CD4-positive, alpha-beta T cell treated with Interleukin-21 for 1 hour (primary cell): ENCODE data around the gene PSMD12.

Experiments
- DNase-seq: peaks from one replicate; pipeline ENCODE4 v3.0.0-alpha.2; 2020

Gene PSMD12

DNA sequence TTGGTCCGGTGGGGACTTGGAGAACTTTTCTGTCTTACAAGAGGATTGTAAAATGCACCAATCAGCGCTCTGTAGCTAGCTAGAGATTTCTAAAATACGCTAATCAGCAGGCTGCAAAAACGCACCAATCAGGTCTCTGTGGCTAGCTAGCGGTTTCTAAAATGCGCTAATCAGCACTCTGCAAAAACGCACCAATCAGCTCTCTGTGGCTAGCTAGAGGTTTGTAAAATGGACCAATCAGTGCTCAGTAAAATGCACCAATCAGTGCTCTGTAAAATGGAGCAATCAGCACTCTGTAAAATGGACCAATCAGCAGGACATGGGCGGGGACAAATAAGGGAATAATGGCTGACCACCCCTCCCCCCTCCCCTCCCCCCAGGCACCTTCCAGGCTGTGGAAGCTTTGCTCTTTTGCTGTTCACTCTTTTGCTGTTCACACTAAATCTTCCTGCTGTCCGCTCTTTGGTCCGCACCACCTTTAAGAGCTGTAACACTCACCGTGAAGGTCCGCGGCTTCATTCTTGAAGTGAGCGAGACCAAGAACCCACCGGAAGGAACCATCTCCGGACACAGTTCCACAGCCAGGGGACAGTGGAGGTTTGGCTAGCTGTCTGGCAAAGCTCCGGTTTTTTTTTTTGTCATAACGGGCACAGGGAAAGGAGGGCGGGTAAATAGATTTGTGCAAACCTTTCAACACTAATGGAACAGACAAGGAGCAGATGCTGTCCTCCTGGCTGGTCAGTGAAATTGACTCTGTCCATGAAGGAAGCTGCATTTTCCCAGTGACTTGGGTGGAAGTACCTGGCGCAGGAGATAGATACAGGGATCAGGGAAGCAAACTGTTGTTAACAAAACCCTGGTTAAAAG, 19.0 kb upstream of the PSMD12 start:
- DNase-seq: no peak

- no peak for DNase-seq
These were observed 15.5 kb upstream of the PSMD12 start for GRCh38 chr17:67381929-67382257.

- no peak for DNase-seq
These were observed 12.9 kb upstream of the PSMD12 start for GRCh38 chr17:67379251-67379630.

- DNase-seq: peak; percentile 83
These were observed 12.3 kb upstream of the PSMD12 start for GRCh38 chr17:67378454-67379250.

DNA sequence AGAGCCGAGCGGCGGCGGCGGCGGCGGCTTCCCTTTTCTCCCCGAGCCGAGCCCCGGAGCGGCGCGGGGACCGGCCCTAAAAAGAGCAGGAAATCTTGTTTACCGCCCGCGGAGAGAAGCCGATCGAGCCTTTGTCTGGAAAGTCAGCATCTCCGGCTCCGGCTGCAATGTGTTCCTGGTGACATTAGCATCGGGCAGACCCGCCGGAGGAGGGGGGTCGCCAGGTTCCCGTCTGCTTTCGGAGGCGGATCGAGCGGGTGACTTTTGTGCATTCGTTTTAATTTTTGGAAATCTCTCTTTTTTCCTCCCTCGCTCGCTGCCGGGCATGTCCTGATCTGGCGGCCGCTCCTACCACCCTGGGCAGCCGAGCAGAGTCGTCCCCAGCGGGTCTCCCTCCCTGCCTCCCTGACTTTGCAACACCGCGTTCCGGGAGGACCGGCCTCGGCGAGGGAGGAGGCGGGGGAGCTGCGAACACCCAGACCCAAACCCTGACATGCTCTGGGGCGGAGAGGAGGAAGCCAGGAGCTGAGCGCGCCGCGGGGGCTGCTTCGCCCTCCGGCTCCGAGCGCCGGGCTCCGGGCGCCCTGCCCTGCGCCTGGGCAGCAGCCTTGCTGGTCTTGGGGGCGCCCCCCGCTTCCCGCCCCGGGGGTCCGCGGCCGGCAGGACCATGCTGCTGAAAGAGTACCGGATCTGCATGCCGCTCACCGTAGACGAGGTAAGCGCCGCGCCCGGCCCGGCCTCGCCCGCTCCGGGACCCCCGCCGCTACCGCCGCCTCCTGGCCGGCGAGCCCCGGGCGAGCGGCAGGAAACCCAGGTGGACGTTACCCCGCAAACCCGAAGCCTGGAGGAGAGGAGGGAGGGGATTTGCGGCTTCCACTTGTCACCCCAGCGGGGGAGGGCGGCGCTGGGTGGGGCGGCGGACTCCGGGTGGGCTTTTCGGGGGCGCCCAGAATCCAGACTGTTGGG, 11.4 kb upstream of the PSMD12 start:
- peak; percentile 55 for DNase-seq

DNA sequence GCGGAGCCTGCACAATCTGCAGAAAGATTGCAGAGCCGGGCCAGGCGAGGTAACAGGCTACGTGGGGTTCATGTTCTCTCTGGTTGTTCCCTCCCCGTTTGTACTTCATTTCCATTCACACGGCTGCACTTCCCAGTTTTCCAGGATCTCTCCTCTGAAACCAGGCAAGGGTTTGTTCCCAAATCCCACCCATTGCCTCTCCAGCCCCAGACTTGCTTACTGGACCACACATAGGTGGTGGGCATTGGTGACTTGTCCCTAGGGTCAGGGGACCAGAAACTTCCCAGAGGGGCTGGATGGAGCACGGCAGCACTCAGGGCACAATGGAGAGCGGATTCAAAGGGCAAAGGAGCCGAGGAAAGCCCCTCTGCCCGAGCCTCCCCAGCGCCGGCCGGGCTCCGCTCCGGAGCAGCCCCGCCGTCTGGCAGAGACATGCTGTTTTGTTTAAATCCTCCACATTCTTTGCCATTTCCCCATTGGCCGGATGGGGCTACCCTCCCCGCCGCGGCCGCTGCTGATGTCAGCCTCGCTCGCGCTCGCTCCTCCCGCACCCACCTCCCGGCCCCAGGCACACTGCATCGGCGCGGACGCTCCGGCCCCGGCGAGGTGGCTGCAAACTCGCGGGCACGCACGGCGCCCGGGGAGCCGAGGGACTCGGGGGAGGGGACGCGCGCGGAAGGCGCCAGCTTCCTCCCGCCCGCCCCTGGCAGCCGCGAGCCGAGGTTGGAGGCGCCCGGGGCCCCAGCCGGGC, 10.5 kb upstream of the PSMD12 start, which contains the start of gene PITPNC1:
TSS of gene PITPNC1 (plus strand) at position 545 of the 751 bp plus-strand sequence.
- peak; percentile 90 for DNase-seq

- no peak for DNase-seq
These were observed 10.0 kb upstream of the PSMD12 start for GRCh38 chr17:67376415-67376736.

GRCh38 chr17:67375716-67376115, 9.3 kb upstream of the PSMD12 start:
- no peak for DNase-seq

DNA sequence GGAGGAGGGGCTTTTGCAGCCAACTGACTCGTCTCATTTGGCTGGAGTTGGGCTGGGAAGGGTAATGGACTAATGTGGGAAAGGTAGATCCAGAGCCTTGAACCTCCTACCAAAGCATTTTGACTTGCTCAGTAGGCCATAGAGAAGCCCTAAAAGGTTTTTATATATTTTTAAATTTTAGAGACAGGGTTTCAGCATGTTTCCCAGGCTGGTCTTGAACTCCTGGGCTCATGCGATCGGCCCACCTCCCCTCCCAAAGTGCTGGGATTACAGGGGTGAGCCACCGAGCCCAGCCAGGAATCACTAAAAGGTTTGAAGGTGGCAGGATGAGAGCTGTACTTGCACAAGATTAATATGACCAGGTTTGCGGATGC, 8.7 kb upstream of the PSMD12 start:
- no peak for DNase-seq

GRCh38 chr17:67374329-67375053, 8.1 kb upstream of the PSMD12 start:
- DNase-seq: peak; percentile 89

DNA sequence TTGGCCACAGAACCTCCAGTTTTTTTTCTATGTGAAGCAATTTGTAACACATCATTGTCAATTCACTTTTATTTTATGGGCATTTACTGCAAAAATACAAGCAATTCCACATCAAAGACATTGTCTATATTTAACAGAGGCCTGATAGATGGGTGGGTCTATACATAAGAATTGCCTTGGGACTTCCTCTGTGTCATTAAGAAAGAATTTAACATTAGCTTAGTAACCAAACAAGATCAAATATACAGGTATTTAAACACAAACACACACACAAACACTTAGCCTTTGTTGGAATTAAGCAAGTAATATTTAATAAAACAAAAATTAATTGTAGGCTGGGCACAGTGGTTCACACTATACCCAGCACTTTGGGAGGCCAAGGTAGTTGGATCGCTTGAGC, 6.4 kb upstream of the PSMD12 start:
- DNase-seq: no peak

- DNase-seq: no peak
These were observed 3.3 kb upstream of the PSMD12 start for GRCh38 chr17:67369676-67370075.

DNA sequence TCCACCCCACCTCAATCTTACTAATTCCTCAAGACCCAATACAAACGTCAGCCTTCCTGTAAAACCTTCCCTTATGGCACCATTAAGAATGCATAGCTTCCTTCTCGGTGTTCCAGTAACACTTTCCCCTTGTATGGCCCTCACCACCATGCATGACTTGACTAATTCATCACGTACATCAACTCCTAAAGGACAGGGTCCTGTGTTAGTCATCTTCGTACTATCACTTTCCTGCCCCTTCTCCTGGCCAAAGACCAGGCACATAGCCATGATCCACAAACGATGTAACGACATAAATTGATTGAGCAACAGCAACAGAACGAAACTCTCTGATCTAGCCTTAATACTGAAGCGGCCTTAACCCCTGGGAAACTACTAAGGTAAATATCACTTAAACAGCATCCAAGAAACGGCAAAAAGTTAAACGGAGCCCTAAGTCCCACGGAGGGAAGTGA, 612 bp downstream of the PSMD12 start:
- peak; percentile 52 for DNase-seq

DNA sequence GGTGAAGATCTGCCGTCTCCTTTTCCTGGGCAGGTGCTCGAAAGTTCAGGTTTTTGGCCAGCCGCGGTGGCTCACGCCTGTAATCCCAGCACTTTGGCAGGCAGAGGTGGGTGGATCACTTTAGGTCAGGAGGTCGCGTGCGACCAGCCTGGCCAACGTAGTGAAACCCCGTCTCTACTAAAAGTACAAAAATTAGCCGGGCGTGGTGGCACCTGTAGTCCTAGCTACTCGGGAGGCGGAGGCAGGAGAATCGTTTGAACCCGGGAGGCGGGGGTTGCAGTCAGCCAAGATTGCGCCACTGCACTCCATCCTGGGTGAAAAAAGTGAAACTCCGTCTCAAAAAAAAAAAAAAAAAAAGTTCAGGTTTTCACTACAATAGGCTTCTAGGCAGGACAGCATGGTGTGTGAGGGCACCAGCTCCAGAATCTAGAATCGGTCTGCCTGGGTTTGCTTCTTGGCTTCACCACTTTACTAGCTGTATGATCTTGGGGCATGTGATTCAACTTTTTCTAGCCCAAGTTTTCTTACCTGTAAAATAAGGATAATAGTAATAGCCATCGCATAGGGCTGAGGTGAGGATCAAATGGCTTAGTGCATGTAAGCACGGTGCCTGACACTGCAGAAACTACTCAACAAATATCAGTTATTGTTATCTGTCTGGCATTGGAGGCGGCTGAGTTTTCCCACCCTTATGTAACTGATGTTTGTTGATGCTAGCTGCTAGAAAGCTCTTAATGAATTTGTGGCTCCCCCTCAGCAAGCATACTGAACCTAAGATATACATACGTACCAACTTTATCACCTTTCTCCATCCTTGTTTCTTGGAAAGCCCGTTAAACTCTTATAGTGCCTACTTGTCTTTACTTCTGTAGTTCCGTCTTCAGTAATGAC, 1.3 kb downstream of the PSMD12 start:
- peak; percentile 30 for DNase-seq

GRCh38 chr17:67362173-67362572, 4.2 kb downstream of the PSMD12 start:
- no peak for DNase-seq

GRCh38 chr17:67360880-67361279, 5.5 kb downstream of the PSMD12 start:
- no peak for DNase-seq

DNA sequence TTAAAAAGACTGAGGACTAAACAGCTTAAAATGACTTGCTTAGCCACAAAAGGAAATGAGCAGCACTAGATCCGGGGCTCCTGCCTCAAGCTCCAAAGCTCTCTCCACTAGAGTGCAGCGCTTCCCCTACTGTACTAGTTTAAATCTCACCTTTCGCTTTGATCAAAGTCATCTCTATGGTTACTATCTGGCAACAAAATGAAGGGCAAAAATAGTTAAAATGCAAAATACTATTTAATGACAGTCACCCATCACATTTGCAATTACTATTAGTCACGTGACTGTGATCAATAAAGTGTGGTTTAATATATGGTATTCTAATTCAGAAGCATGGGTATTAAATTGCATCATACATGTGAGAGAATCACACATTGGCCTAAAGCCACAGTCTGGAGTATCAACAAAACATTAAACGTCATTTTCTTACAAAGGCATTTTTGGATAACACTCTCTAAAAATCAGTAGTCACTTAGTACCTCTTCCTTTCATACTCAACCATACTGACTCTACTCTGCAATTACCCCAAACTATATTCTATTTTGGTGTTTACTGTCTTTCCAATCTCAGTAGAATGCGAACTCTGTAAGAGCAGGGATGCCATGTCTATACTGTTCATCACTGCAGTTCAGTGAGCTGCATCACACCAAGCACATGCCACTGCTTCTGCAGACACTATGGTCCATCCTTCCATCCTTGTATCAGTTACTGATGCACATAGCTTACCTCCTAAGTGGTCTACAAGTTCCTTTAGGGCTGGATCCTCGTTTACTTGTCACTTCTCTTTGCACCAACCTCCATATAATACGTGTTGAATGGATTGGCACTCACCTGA, 6.2 kb downstream of the PSMD12 start:
- peak; percentile 77 for DNase-seq

DNA sequence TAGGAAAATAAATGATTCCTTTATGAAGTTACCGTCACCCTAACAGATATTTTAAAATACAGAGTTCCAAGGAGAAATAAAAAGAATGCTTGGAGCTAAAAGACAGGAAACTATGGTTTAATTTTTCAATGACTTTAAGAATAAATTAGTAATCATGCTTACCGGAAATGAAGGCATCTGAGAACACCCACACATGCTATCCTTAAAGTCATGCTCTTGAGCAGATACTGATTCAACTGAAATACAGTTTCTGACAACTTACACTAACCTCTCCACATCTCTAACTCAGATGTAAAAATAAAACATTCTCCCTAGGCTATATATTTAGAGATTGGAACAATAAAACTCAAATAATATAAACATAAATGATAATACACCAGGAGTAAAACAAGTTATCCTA, 7.8 kb downstream of the PSMD12 start:
- no peak for DNase-seq

- no peak for DNase-seq
These were observed 12.3 kb downstream of the PSMD12 start for GRCh38 chr17:67353929-67354574.
